Calu3 (cell line): ENCODE measurements around the gene SPHK1. TPM values are rescaled to one million over a fixed set of nuclear protein-coding genes. Genes with fewer than 3 reads are reported as not detected.

Experiments used
- BruUV-seq: library from RNA; stranded (reverse); fragments of 400-500 nt; replicated peaks from 2 replicates; lab custom pipeline; 2021; lab: Mats Ljungman, UMichigan
- CTCF ChIA-PET: fragments of 300-600 bp; sonication (Branson Sonifier 250); formaldehyde crosslinking; loops from one replicate; lab custom pipeline; 2022; ENCODE audit warnings: antibody characterized with exemption; lab: Charles Lee
- DNase-seq: peaks from one replicate; pipeline ENCODE4 v3.0.0; 2022
- H3K27ac Mint-ChIP-seq: one replicate; pipeline ENCODE4 v1.8.0; 2022; ENCODE audit warnings: mixed read lengths; ENCODE audit not compliant: unreplicated experiment
- H3K27me3 Mint-ChIP-seq: one replicate; pipeline ENCODE4 v1.8.0; 2022; ENCODE audit warnings: mixed read lengths; ENCODE audit not compliant: unreplicated experiment
- H3K36me3 Mint-ChIP-seq: one replicate; pipeline ENCODE4 v1.8.0; 2022; ENCODE audit warnings: mild to moderate bottlenecking, moderate library complexity, mixed read lengths; ENCODE audit not compliant: insufficient read depth, unreplicated experiment
- H3K4me1 Mint-ChIP-seq: one replicate; pipeline ENCODE4 v1.8.0; 2022; ENCODE audit warnings: mild to moderate bottlenecking, low read depth, mixed read lengths; ENCODE audit not compliant: unreplicated experiment
- H3K4me3 Mint-ChIP-seq: one replicate; pipeline ENCODE4 v1.8.0; 2022; ENCODE audit warnings: mild to moderate bottlenecking, low read depth, moderate library complexity, mixed read lengths; ENCODE audit not compliant: unreplicated experiment
- H3K9me3 Mint-ChIP-seq: one replicate; pipeline ENCODE4 v1.8.0; 2022; ENCODE audit warnings: low read depth, mixed read lengths; ENCODE audit not compliant: unreplicated experiment
- intact Hi-C: fragments of 100-400 bp; cut with micrococcal nuclease; formaldehyde crosslinking; loops from one replicate; pipeline ENCODE4 v1.10.0; 2022; ENCODE audit not compliant: unreplicated experiment
- total RNA-seq: library from RNA; stranded (reverse); gene quantifications from 2 replicates; pipeline ENCODE4 v1.2.3, GENCODE V29; 2022
- TF ChIP-seq, protein P1 (sequence below): fragments of 200-600 bp; IDR thresholded peaks from one replicate; pipeline ENCODE4 v1.8.0; 2022; ENCODE audit warnings: antibody characterized with exemption; ENCODE audit not compliant: unreplicated experiment

Gene SPHK1
- total RNA-seq, 1 experiment from 2014 or later: 1.5 TPM

DNA sequence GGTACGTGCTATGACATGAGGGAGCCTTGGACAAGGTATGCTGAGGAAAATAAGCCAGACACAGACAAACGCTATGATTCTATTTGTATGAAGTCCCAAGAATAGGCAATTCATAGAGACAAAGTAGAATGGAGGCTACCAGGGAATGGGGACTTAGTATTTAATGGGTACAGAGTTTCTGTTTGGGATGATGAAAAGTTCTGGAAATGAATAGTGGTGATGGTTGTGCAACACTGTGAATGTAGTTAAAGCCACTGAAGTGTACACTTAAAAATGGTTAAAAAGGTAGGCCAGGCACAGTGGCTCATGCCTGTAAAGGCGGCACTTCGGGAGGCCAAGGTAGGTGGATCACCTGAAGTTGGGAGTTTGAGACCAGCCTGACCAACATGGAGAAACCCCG, 33.9 kb upstream of the SPHK1 start:
- Mint-ChIP-seq H3K27ac (no peak overlapping the region), H3K27me3 (no peaks in the 10 kb centered on the region), H3K4me1 (peaks cover 31% of the 10 kb centered on the region), H3K4me3 (no peak overlapping the region), H3K9me3 (no peaks in the 10 kb centered on the region), H3K36me3 (peaks cover 50% of the 10 kb centered on the region)
- TF ChIP-seq, protein P1, sequence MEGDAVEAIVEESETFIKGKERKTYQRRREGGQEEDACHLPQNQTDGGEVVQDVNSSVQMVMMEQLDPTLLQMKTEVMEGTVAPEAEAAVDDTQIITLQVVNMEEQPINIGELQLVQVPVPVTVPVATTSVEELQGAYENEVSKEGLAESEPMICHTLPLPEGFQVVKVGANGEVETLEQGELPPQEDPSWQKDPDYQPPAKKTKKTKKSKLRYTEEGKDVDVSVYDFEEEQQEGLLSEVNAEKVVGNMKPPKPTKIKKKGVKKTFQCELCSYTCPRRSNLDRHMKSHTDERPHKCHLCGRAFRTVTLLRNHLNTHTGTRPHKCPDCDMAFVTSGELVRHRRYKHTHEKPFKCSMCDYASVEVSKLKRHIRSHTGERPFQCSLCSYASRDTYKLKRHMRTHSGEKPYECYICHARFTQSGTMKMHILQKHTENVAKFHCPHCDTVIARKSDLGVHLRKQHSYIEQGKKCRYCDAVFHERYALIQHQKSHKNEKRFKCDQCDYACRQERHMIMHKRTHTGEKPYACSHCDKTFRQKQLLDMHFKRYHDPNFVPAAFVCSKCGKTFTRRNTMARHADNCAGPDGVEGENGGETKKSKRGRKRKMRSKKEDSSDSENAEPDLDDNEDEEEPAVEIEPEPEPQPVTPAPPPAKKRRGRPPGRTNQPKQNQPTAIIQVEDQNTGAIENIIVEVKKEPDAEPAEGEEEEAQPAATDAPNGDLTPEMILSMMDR: no peak
- no peak for DNase-seq
- intact Hi-C loops: no loop called here
- CTCF ChIA-PET: interaction anchor here (0.9 kb wide), 1 partner anchor 108 kb away, joined by 3 read pairs; no protein-coding TSS in a partner anchor
- BruUV-seq: no TSS peak

DNA sequence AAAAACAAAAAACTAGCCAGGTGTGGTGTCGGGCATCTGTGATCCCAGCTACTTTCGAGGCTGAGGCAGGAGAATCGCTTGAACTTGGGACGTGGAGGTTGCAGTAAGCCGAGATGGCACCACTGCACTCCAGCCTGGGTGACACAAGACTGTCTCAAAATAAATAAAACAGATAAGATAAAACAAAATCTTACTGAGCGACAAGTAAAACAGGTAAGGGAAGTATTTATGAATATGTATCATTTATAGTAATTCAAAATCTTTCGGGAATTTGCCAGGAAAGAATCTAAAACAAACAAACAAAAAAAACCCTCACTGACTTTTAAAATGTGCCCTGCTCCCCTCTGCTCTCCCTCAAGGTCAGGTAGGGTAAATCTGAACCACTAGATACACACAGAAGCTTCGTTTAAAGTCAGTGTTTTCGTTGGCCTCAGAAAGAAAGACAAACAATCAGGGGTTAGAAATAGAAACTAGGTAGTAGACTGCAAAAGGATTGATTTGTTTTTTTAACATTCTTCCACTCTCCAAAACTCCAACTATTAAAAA, 32.8 kb upstream of the SPHK1 start:
- H3K36me3 Mint-ChIP-seq: peaks cover 43% of the 10 kb centered on the region
- TF ChIP-seq, protein P1: no peak
- peak overlapping the region; percentile 36 for H3K27ac Mint-ChIP-seq
- peaks cover 21% of the 10 kb centered on the region for H3K4me1 Mint-ChIP-seq
- CTCF ChIA-PET: interaction anchor here (1.1 kb wide), 1 partner anchor 107 kb away, joined by 3 read pairs; no protein-coding TSS in a partner anchor
- H3K4me3 Mint-ChIP-seq: peak overlapping the region; percentile 96
- intact Hi-C loops: no loop called here
- BruUV-seq: no TSS peak
- H3K27me3 Mint-ChIP-seq: no peaks in the 10 kb centered on the region
- no peaks in the 10 kb centered on the region for H3K9me3 Mint-ChIP-seq
- DNase-seq: no peak

DNA sequence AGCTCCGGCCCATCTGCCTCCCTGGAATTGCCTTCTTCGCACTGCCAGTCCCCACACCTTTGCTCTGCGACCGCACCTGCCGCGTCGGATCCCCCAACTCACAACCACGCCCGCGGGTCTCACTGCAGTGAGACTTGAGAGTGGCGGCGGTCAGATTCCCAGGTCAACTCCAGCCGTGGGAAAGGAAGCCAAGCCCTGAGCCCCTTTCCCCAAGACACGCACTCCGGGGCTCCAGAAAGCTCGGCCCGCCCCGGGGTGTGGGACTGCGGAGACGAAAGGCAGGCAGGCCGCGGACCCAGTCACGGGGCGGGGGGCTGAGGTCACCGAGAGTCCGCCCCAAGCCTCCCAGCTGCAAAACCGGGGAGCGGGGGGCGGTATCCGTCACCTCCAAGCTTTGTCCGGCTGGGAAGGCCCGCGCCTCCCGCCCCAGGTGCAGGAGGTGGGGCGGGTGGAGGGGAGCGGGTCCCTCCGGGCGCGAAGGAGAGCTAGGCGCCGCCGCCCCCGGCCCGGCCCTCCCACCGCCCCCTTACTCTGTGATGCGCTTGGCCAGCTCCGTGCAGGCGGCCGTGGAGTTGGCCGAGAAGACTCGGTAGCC, 31.3 kb upstream of the SPHK1 start:
- no TSS peak for BruUV-seq
- H3K36me3 Mint-ChIP-seq: peaks cover 30% of the 10 kb centered on the region

DNA sequence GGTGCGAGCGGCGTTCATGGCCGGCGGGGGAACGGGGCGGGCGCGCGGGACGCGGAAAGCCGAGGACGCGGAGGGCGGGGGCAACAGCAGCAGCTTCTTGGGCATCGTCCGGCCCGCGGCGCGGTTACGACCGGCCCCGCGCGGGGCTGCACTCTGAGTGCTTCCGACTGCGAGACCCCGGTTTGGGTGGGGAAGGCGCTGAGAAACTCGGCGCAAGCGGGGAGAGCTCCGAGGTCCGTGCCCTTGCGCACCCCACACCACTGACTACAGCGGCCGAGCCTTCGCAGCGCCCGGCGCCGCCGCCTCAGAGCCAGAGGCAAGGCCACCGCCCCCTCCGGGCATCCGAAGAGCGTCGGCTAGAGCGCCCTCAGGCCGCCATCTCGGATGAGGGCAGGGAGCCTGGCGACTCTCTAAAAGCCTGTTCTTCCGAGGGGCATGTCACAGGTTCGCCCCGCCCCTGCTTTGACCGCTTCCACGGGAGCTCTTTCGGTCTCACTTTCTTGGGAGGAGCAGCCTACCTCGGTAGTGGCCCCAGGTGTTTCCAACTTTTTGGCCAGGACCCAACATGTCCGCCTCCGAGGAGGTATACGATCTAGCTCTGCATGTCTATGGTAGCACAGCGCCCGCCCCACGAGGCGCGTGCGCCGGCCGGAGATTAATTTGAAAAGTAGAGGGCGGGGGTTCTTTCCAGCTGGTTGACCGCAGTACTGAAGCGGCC, 30.7 kb upstream of the SPHK1 start, which contains the start of gene PRPSAP1:
TSS of gene PRPSAP1 (minus strand) at position 318 of the 718 bp plus-strand sequence. CDS start at position 105, 213 bp downstream.
- TF ChIP-seq, protein P1: peak; percentile 49
- Mint-ChIP-seq H3K27me3 (no peaks in the 10 kb centered on the region), H3K9me3 (no peaks in the 10 kb centered on the region), H3K4me1 (peaks cover 30% of the 10 kb centered on the region), H3K36me3 (peaks cover 30% of the 10 kb centered on the region), H3K27ac (peak within 1 kb of the TSS; percentile 98), H3K4me3 (peak within 1 kb of the TSS; percentile 96)
- BruUV-seq: no TSS peak
- intact Hi-C loops: no loop called here
- peak; percentile 87 for DNase-seq
- CTCF ChIA-PET: interaction anchor here (0.6 to 1.9 kb wide), 16 partner anchors 8 to 1215 kb away, joined by 3 to 12 read pairs (median 3); no protein-coding TSS in a partner anchor

More for the DNA sequence above, 31.3 kb upstream of the SPHK1 start:
- Mint-ChIP-seq H3K4me1 (peaks cover 30% of the 10 kb centered on the region), H3K27me3 (no peaks in the 10 kb centered on the region), H3K27ac (peak overlapping the region; percentile 88), H3K9me3 (no peaks in the 10 kb centered on the region), H3K4me3 (peak overlapping the region; percentile 96)
- CTCF ChIA-PET: interaction anchor here (0.6 to 1.9 kb wide), 14 partner anchors 8 to 1214 kb away, joined by 3 to 12 read pairs (median 3); no protein-coding TSS in a partner anchor
- DNase-seq: peak; percentile 11
- intact Hi-C loops: no loop called here
- TF ChIP-seq, protein P1: no peak
